ENCODE measurements around the gene MACROD2. TPM values are rescaled to one million over a fixed set of nuclear protein-coding genes. Genes with fewer than 3 reads are reported as not detected.

Gene MACROD2
- total RNA-seq, 1 experiment from 2014 or later = 3.7 TPM

DNA sequence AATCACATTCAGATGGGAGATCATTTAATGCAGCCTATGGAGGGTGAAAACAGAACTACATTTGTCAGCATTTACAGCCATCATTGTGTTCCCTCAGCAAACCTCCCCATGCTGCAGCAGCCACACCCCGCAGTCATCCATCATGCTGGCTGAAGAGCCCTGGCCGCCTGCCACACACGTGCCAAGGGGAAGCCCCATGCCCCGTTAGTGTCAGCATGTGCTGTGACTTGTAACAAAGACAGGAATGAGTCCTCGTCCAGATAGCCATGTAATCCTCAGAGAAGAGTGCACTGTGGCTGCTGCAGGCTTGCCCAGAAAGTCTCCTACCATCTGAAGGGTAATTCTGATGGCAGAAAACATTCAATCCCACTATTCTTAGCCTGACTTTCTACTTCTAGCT lies 1480.2 kb downstream of the MACROD2 start (continued):
- no peak for TF ChIP-seq EZH2phosphoT487 (IDR thresholded peaks at IDR 0.05; ENCODE audit: borderline replicate concordance)
- no peak for TF ChIP-seq ZNF274 (IDR thresholded peaks at IDR 0.05; ENCODE audit: low read depth, low read length)
- no peak for TF ChIP-seq FOSL1 (IDR thresholded peaks at IDR 0.05; ENCODE audit: low read depth)
- TF ChIP-seq ZFX (IDR thresholded peaks at IDR 0.05) = no peak
- no peak for TF ChIP-seq TCF7L2 (IDR thresholded peaks at IDR 0.05; ENCODE audit: borderline replicate concordance, extremely low read depth, insufficient read depth, insufficient read length)
- TF ChIP-seq EGR1 (IDR thresholded peaks at IDR 0.05; ENCODE audit: low read depth) = no peak
- no peak for TF ChIP-seq EZH2 (IDR thresholded peaks at IDR 0.05)
- TF ChIP-seq MAX (IDR thresholded peaks at IDR 0.05) = no peak

DNA sequence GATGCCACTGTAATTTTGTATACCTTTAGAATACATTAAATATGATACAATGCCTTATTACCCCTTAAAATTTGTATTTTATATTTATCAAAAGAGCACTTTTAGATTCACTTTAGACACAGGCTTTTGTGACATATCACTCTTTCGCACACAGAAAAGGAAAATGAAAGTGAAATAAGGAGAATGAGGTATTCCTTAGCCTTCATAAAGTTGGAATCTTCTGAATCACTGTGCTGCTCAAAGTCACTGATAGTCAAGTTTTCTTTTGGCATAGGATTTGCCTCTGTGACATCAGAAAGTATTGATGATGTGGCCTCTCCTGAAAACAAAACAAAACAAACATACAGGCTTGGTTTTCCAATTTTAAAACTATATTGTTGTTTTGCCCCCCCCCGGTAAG lies 1480.9 kb downstream of the MACROD2 start:
- ChIA-PET POLR2A (no interaction called here), RAD21 (ENCODE audit: low non-redundant PET in 1 of 2, low total read pairs in 2 of 2, uncharacterized antibody in 2 of 2, unreplicated experiment in 2 of 2) (no interaction called here), CTCF (no interaction called here)
- no peak for TF ChIP-seq SIN3A (IDR thresholded peaks at IDR 0.05; ENCODE audit: low read depth)
- no peak for TF ChIP-seq CBX3 (IDR thresholded peaks at IDR 0.05; ENCODE audit: low read depth)
- no peak for TF ChIP-seq TCF7L2 (IDR thresholded peaks at IDR 0.05; ENCODE audit: borderline replicate concordance, extremely low read depth, insufficient read depth, insufficient read length)
- TF ChIP-seq YY1 (IDR thresholded peaks at IDR 0.05; ENCODE audit: extremely low read depth, insufficient replicate concordance, low read depth, low read length) = no peak
- no peak for TF ChIP-seq EZH2 (IDR thresholded peaks at IDR 0.05)
- no peak for TF ChIP-seq JUND (IDR thresholded peaks at IDR 0.05)
- TF ChIP-seq, protein P1, sequence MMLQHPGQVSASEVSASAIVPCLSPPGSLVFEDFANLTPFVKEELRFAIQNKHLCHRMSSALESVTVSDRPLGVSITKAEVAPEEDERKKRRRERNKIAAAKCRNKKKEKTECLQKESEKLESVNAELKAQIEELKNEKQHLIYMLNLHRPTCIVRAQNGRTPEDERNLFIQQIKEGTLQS (IDR thresholded peaks at IDR 0.05) = no peak
- Histone ChIP-seq H3K9me3 (ENCODE audit: control insufficient read depth in 1 of 2, insufficient read depth in 1 of 2, low read depth in 1 of 2, low read length in 2 of 2) (peaks cover 0 to 9% of the 10 kb centered on the region in 2 experiments; a peak in 2 of 4 replicates), H4K20me1 (ENCODE audit: insufficient read depth) (no peaks in the 10 kb centered on the region), H3K79me2 (ENCODE audit: insufficient read depth, low read length) (no peaks in the 10 kb centered on the region), H3K9me2 (ENCODE audit: insufficient read depth) (no peaks in the 10 kb centered on the region), H3K9ac (ENCODE audit: low read length) (no peak overlapping the region), H3K36me3 (ENCODE audit: control insufficient read depth in 1 of 2, insufficient read depth in 2 of 2, low read length in 2 of 2) (no peaks in the 10 kb centered on the region), H3K27ac (ENCODE audit: low read depth, low read length) (no peak overlapping the region), H2AFZ (ENCODE audit: low read depth, low read length, poor library complexity, severe bottlenecking) (no peak overlapping the region), H3K27me3 (ENCODE audit: insufficient read depth, low read length) (no peaks in the 10 kb centered on the region), H3K4me2 (ENCODE audit: low read length) (no peak overlapping the region), H3K4me1 (ENCODE audit: control insufficient read depth in 1 of 2, insufficient read depth in 2 of 2, low read length in 2 of 2) (no peaks in the 10 kb centered on the region), H3K4me3 (replicated peaks in 1 of 2; ENCODE audit: low read depth in 1 of 2, low read length in 2 of 2) (no peak overlapping the region)
- no peak for ATAC-seq
- intact Hi-C loops (cut with micrococcal nuclease) = no loop called here
- no TSS peak for BruUV-seq (replicated peaks)
- DNase-seq (ENCODE audit: low read depth, low spot score) = no peak

Data from HCT116 (cell line).